GM21515 (cell line): Measurements from ENCODE around the gene CRYBA1.
"Not testable (repeated sequence)": the region's sequence is repeated elsewhere in the genome, so short reads cannot be mapped to it uniquely, and the experiment has no call there.

Experiments
- ATAC-seq: cut with Tn5 transposase; IDR thresholded peaks from one replicate; pipeline ENCODE4 v1.9.1; 2021; ENCODE audit not compliant: unreplicated experiment

Gene CRYBA1

GRCh38 chr17:29246628-29247027 lies at the start of gene CRYBA1:
Gene CRYBA1 (plus strand): TSS chr17:29246859. CDS start chr17:29246864, 5 bp downstream.
- no peak for ATAC-seq

- ATAC-seq, result no peak
Observed at GRCh38 chr17:29197516-29198272, 49.0 kb upstream of the CRYBA1 start.

GRCh38 chr17:29204068-29204804 lies 42.4 kb upstream of the CRYBA1 start:
- ATAC-seq, result not testable (repeated sequence)

- ATAC-seq, result no peak
Observed at GRCh38 chr17:29205047-29205446, 41.6 kb upstream of the CRYBA1 start.

- ATAC-seq, result no peak
Observed at GRCh38 chr17:29207975-29208374, 38.7 kb upstream of the CRYBA1 start.

GRCh38 chr17:29209073-29209472 lies 37.6 kb upstream of the CRYBA1 start:
- no peak for ATAC-seq

GRCh38 chr17:29210879-29211278 lies 35.8 kb upstream of the CRYBA1 start:
- no peak for ATAC-seq

- ATAC-seq, result no peak
Observed at GRCh38 chr17:29212094-29212631, 34.5 kb upstream of the CRYBA1 start.

- no peak for ATAC-seq
Observed at GRCh38 chr17:29212681-29213121, 34.0 kb upstream of the CRYBA1 start.

GRCh38 chr17:29214215-29215146 lies 32.2 kb upstream of the CRYBA1 start:
- no peak for ATAC-seq

GRCh38 chr17:29215174-29215573 lies 31.5 kb upstream of the CRYBA1 start:
- ATAC-seq, result no peak

GRCh38 chr17:29215717-29216116 lies 30.9 kb upstream of the CRYBA1 start:
- no peak for ATAC-seq

- ATAC-seq, result no peak
Observed at GRCh38 chr17:29216181-29216580, 30.5 kb upstream of the CRYBA1 start.

GRCh38 chr17:29216856-29217255 lies 29.8 kb upstream of the CRYBA1 start:
- ATAC-seq, result no peak

- no peak for ATAC-seq
Observed at GRCh38 chr17:29219378-29220047, 27.1 kb upstream of the CRYBA1 start.

GRCh38 chr17:29221338-29221737 lies 25.3 kb upstream of the CRYBA1 start:
- not testable (repeated sequence) for ATAC-seq

GRCh38 chr17:29225396-29225795 lies 21.3 kb upstream of the CRYBA1 start:
- no peak for ATAC-seq

- ATAC-seq, result no peak
Observed at GRCh38 chr17:29233301-29233700, 13.4 kb upstream of the CRYBA1 start.

GRCh38 chr17:29234972-29235371 lies 11.7 kb upstream of the CRYBA1 start:
- ATAC-seq, result not testable (repeated sequence)

- no peak for ATAC-seq
Observed at GRCh38 chr17:29235904-29236303, 10.8 kb upstream of the CRYBA1 start.
